Left colon (tissue), 2 donors: ENCODE data around the gene CELF1. TPM values are rescaled to one million over a fixed set of nuclear protein-coding genes. Genes with fewer than 3 reads are reported as not detected.

Experiments used
- ATAC-seq: fragments of 200-7000 bp; cut with Tn5 transposase; one replicate; pipeline ENCODE4 v1.9.1; 2020; ENCODE audit warnings: mild to moderate bottlenecking, moderate library complexity
- DNase-seq, 2 donors: peaks; one replicate each; pipeline ENCODE4 v3.0.0-alpha.2; 2020
- intact Hi-C, 2 donors: fragments of 100-400 bp; cut with DNase I in 1 of 2; cut with micrococcal nuclease in 1 of 2; formaldehyde crosslinking; loops; one replicate each; pipeline versions ENCODE4 v1.11.2 to v1.14.0; 2022; cut with DNase I, micrococcal nuclease
- total RNA-seq, 2 donors: library from RNA; stranded (reverse); fragmentation: NEBNext Ultra II Directional; extraction: Animal tissue kit (Norgen Biotek cat#: 25700); gene quantifications; one replicate each; pipeline ENCODE4 v1.2.1, GENCODE V29; 2021
- donor health status: DM: no; HTN: no; CAD: no.
- donor health status: DM: yes; HTN: yes; CAD: no.

The CELF1 gene
- total RNA-seq, 2 donors from 2014 or later = 70.6 to 93.1 TPM

GRCh38 chr11:47468598-47469214 lies 84.2 kb downstream of the CELF1 start:
- intact Hi-C loops = no loop called here
- ATAC-seq = no peak

DNA sequence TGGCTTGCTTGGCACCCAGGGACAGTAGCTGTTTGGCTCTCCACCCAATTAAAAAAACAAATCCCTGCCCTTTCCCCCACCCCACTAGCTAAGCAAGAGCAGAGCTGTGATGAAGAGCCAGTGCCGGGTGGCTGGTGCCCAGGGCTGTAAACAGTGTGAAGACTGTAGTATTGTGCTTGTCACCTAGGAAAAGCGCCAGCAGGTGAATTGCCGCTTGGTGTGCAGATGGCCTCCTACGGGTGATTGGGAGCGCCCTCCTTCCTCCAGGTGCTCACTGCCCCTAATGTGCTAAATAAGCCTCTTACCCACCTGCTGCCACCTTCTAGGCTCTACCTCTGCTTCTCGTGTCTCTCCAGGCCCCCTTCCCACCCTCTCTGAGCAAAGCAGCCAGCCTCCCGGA lies 85.6 kb downstream of the CELF1 start:
- peak; percentile 48 to 57 for DNase-seq
- intact Hi-C loops = no loop called here
- peak; percentile 85 for ATAC-seq

More at GRCh38 chr11:47468598-47469214, 84.2 kb downstream of the CELF1 start:
- no peak for DNase-seq

DNA sequence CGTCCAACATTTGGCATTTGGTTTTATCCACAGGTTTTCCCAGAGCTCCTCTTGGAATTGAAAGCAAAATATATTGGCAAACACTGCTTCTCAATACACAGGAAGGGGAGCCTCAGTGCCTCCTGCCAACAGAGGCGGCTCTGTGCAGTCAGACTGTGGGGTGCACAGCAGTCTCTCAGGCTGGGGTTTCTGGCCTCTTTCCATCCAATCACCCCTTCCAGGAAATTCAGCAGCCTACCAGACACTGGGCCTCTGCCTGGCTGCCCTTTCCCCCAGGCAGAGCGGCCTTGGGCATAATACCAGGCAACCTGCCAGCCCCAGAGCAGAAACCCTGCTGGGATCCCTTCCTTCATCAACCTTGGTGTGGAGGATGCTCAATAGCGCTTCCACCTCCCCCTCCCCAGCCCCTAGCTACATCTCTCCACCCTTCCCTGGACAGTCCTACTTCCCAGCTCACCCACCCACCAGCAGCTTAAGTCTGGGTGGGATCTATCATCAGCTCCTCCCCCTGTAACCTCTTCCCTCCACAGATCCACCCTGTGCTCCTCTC lies 86.2 kb downstream of the CELF1 start:
- DNase-seq (peak; percentile 39 to 56), ATAC-seq (peak; percentile 66)
- intact Hi-C loops = no loop called here

- ATAC-seq (no peak), DNase-seq (no peak)
- intact Hi-C loops = no loop called here
Measured at GRCh38 chr11:47466201-47466600, 86.7 kb downstream of the CELF1 start.

- intact Hi-C loops = no loop called here
- no peak for ATAC-seq
Measured at GRCh38 chr11:47464483-47464882, 88.4 kb downstream of the CELF1 start.

DNA sequence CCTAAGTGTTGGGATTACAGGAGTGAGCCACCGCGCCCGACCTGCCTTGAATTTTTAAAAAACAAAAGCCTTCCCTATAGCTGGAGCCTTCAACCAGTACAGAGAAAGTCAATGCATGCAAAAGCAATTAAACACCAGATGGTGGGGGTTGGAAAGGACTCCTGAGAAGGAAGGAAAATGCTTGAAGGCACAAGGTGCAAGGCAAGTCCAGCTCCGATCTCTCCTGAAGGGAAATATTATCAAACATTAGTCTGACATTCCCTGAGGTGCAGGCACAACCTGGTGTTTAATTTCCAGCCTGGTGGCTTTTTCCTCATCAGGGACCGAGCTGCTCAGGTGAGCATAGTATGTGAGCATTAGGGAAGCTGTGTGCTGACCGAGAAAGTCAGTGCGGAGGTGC lies 91.1 kb downstream of the CELF1 start:
- intact Hi-C loops = no loop called here
- no peak for DNase-seq
- no peak for ATAC-seq

More at GRCh38 chr11:47464483-47464882, 88.4 kb downstream of the CELF1 start:
- no peak for DNase-seq

GRCh38 chr11:47460571-47461235 lies 92.2 kb downstream of the CELF1 start:
- ATAC-seq (no peak), DNase-seq (no peak)
- intact Hi-C loops = no loop called here

GRCh38 chr11:47454258-47454671 lies 98.7 kb downstream of the CELF1 start:
- ATAC-seq = peak; percentile 92
- intact Hi-C loops = loop anchor here in 1 of 2 donors (10.0 kb wide), 1 partner anchor 79 kb away; the partner anchor contains the start of gene SPI1
- DNase-seq = peak; percentile 74 to 77

GRCh38 chr11:47453365-47453764 lies 99.6 kb downstream of the CELF1 start:
- ATAC-seq (no peak), DNase-seq (no peak)
- intact Hi-C loops = loop anchor here in 1 of 2 donors (10.0 kb wide), 1 partner anchor 79 kb away; the partner anchor contains the start of gene SPI1

GRCh38 chr11:47451990-47452389 lies 100.9 kb downstream of the CELF1 start:
- intact Hi-C loops = loop anchor here in 1 of 2 donors (10.0 kb wide), 1 partner anchor 77 kb away; the partner anchor contains the start of gene SPI1
- no peak for ATAC-seq

DNA sequence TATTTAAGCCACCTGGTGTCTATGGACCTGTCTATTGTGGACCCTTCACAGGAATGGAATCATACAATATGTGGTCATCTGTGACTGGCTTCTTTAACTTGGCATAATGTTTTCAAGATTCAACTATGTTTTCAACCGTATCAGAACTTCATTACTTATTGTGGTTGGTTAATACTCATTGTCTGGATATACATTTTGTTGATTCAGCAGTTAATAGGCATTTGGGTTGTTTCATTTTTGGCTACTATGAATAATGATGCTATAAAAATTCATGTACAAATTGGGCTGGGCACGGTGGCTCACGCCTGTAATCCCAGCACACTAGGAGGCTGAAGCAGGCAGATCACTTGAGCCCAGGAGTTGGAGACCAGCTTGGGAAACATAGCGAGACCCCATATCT lies 101.5 kb downstream of the CELF1 start:
- DNase-seq = no peak
- intact Hi-C loops = loop anchor here in 1 of 2 donors (10.0 kb wide), 1 partner anchor 77 kb away; the partner anchor contains the start of gene SPI1
- ATAC-seq = no peak

More at GRCh38 chr11:47451990-47452389, 100.9 kb downstream of the CELF1 start:
- no peak for DNase-seq

- intact Hi-C loops = loop anchor here in 1 of 2 donors (10.0 kb wide), 1 partner anchor 75 kb away; the partner anchor contains the start of gene SPI1
- ATAC-seq (no peak), DNase-seq (no peak)
Measured at GRCh38 chr11:47449541-47449940, 103.4 kb downstream of the CELF1 start.

- ATAC-seq (no peak), DNase-seq (no peak)
- intact Hi-C loops = loop anchor here in 1 of 2 donors (10.0 kb wide), 1 partner anchor 74 kb away; the partner anchor contains the start of gene SPI1
Measured at GRCh38 chr11:47448566-47449427, 104.1 kb downstream of the CELF1 start, which contains the start of gene RAPSN. Gene RAPSN (minus strand): TSS chr11:47449136. CDS start chr11:47448964, 172 bp downstream.

DNA sequence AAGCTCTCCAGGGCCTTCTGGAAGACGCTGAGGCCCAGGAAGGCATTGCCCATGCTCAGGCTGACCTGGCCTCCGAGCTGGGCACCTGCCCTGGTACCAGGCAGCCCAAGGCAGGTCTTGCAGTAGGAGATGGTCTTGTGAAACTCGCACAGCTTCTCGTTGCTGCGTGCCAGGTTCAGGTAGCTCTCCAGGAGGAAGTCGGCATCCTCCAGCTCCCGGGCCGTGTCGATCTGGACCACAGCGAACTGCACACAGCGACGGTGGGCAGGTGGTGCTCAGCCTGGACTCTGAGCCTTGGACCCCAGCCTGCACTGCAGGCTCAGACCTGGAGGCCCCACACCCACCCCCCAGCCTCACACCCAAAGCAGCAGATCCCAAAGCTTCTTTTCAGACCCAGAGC lies 105.0 kb downstream of the CELF1 start:
- intact Hi-C loops = loop anchor here in 1 of 2 donors (10.0 kb wide), 1 partner anchor 73 kb away; the partner anchor contains the start of gene SPI1
- ATAC-seq (no peak), DNase-seq (no peak)

- DNase-seq (no peak), ATAC-seq (no peak)
- intact Hi-C loops = loop anchor here in 1 of 2 donors (10.0 kb wide), 1 partner anchor 72 kb away; the partner anchor contains the start of gene SPI1
Measured at GRCh38 chr11:47446833-47447232, 106.1 kb downstream of the CELF1 start.

DNA sequence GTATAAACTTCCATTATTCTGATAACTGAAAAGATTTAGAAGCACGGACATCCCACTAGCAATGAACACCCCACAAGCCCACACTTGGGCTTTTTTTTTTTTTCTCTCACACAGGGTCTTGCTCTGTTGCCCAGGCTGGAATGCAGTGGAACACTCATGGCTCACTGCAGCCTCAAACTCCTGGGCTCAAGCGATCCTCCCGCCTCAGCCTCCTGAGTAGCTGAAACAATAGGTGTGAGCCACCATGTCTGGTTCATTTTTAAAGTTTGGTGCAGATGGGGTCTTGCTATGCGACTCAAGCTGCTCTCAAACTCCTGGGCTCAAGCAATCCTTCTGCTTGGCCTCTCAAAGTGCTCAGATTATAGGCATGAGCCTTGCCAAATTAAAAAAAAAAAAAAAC lies 107.1 kb downstream of the CELF1 start:
- intact Hi-C loops = loop anchor here in 1 of 2 donors (10.0 kb wide), 1 partner anchor 71 kb away; the partner anchor contains the start of gene SPI1
- ATAC-seq = no peak
- no peak for DNase-seq

DNA sequence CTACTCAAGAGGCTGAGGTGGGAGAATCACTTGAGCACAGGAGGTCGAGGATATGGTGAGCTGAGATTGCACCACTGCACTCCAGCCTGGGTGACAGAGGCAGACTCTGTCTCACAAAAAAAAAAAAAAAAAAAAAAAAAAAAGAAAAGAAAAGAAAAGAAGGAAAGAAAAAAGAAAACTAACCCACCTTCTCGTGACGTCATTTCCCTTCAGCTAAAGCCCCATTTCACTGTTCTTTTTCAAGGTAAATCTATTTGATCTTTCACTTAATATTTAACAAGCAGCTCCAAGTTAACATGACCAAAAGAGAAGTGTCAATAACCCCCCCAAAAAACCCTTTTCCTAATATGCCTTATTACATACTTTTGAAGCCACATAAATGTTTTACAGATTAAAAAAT lies 109.1 kb downstream of the CELF1 start:
- ATAC-seq = no peak
- no peak for DNase-seq
- intact Hi-C loops = loop anchor here in 1 of 2 donors (10.0 kb wide), 1 partner anchor 69 kb away; the partner anchor contains the start of gene SPI1

GRCh38 chr11:47443028-47443700 lies 109.8 kb downstream of the CELF1 start:
- ATAC-seq (no peak), DNase-seq (no peak)
- intact Hi-C loops = loop anchor here in 1 of 2 donors (10.0 kb wide), 1 partner anchor 68 kb away; the partner anchor contains the start of gene SPI1
